H1 (cell line): ENCODE measurements around the gene ZFAND3. TPM values are rescaled to one million over a fixed set of nuclear protein-coding genes. Genes with fewer than 3 reads are reported as not detected.

Source experiments
- CTCF ChIA-PET: fragments of 300-600 bp; sonication (Branson Sonifier 250); formaldehyde crosslinking; loops from one replicate; lab custom pipeline; 2021; ENCODE audit not compliant: partially characterized antibody; lab: Charles Lee
- POLR2A ChIA-PET: fragments of 300-600 bp; sonication (Branson Sonifier 250); formaldehyde crosslinking; loops from one replicate; lab custom pipeline; 2021; ENCODE audit warnings: inconsistent platforms; ENCODE audit not compliant: partially characterized antibody; lab: Charles Lee
- DNase-seq, 2 experiments: peaks; one replicate each; pipeline versions ENCODE4 v3.0.0 to v3.0.0-alpha.2; 2010 to 2022; ENCODE audit warnings: low spot score in 2 of 2, low read depth in 1 of 2, mixed read lengths in 1 of 2
- FAIRE-seq: peaks from 2 replicates; lab custom pipeline; 2011; peaks lifted over from hg19 to GRCh38; lab: Jason Lieb, UNC
- H2AFZ ChIP-seq: 2 replicates; pipeline ENCODE4 v1.8.1; 2012; ENCODE audit warnings: low read length, inconsistent platforms
- H2AK5ac ChIP-seq: 2 replicates; pipeline ENCODE4 v1.6.1; 2013; ENCODE audit warnings: low read depth, low read length
- H2BK120ac ChIP-seq: replicated peaks from 2 replicates; pipeline ENCODE3; 2013; ENCODE audit warnings: low read depth, low read length, inconsistent platforms
- H2BK12ac ChIP-seq: 2 replicates; pipeline ENCODE4 v1.6.1; 2013; ENCODE audit warnings: low read depth, low read length
- H2BK15ac ChIP-seq: 2 replicates; pipeline ENCODE4 v1.6.1; 2013; ENCODE audit warnings: low read length
- H2BK20ac ChIP-seq: 2 replicates; pipeline ENCODE4 v1.6.1; 2013; ENCODE audit warnings: low read length
- H2BK5ac ChIP-seq: 2 replicates; pipeline ENCODE4 v1.6.1; 2013; ENCODE audit warnings: low read depth, low read length
- H3K14ac ChIP-seq: 2 replicates; pipeline ENCODE4 v1.6.1; 2013; ENCODE audit warnings: inconsistent platforms; ENCODE audit not compliant: insufficient read length
- H3K18ac ChIP-seq: 2 replicates; pipeline ENCODE4 v1.6.1; 2013; ENCODE audit warnings: low read length; ENCODE audit errors: extremely low read depth
- H3K23ac ChIP-seq: 2 replicates; pipeline ENCODE4 v1.6.1; 2013; ENCODE audit warnings: inconsistent platforms; ENCODE audit not compliant: insufficient read length
- H3K23me2 ChIP-seq: 2 replicates; pipeline ENCODE4 v1.6.1; 2013; ENCODE audit warnings: low read depth, low read length
- H3K27ac ChIP-seq: 2 replicates; pipeline ENCODE4 v1.6.1; 2011; ENCODE audit warnings: low read depth, low read length, inconsistent platforms
- H3K27me3 ChIP-seq, 4 experiments: replicated peaks in 1 of 4; 1 replicate in 1 of 4; 2 replicates in 3 of 4; pipeline versions ENCODE4 v1.6.1 to v1.8.1; 2011 to 2013; ENCODE audit warnings: low read length in 3 of 4, mild to moderate bottlenecking in 3 of 4, inconsistent platforms in 2 of 4, mixed read lengths in 2 of 4, moderate library complexity in 1 of 4; ENCODE audit not compliant: control insufficient read depth in 3 of 4, insufficient read depth in 3 of 4; ENCODE audit errors: extremely low read depth in 1 of 4
- H3K36me3 ChIP-seq, 4 experiments: 2 replicates each; pipeline versions ENCODE4 v1.6.1 to v1.8.1; 2011 to 2013; ENCODE audit warnings: mild to moderate bottlenecking in 4 of 4, low read length in 3 of 4, moderate library complexity in 2 of 4, control low read depth in 1 of 4, inconsistent platforms in 1 of 4; ENCODE audit not compliant: insufficient read depth in 4 of 4, control insufficient read depth in 2 of 4
- H3K4ac ChIP-seq: replicated peaks from 2 replicates; pipeline ENCODE3; 2013; ENCODE audit warnings: low read length, low read depth, mixed read lengths, inconsistent platforms; ENCODE audit not compliant: insufficient read length
- H3K4me1 ChIP-seq, 4 experiments: replicated peaks in 1 of 4; 1 replicate in 1 of 4; 2 replicates in 3 of 4; pipeline versions ENCODE4 v1.6.1 to v1.8.1; 2011 to 2013; ENCODE audit warnings: low read length in 3 of 4, inconsistent platforms in 2 of 4, mixed read lengths in 1 of 4; ENCODE audit not compliant: insufficient read depth in 4 of 4, control insufficient read depth in 3 of 4
- H3K4me2 ChIP-seq, 2 experiments: 2 replicates each; pipeline versions ENCODE4 v1.6.1 to v1.8.1; 2011 to 2013; ENCODE audit warnings: low read depth in 2 of 2, low read length in 2 of 2, control low read depth in 1 of 2, inconsistent platforms in 1 of 2, mild to moderate bottlenecking in 1 of 2; ENCODE audit not compliant: insufficient read depth in 1 of 2
- H3K4me3 ChIP-seq, 4 experiments: fragments of 200-600, 300-600 bp in 1 of 4; sonication (generic), shearing (Covaris generic), sonication (Bioruptor Twin) in 1 of 4; 2 replicates each; pipeline versions ENCODE4 v1.5.1 to v1.8.1; 2011 to 2016; ENCODE audit warnings: low read length in 4 of 4, low read depth in 3 of 4, control low read depth in 2 of 4, inconsistent platforms in 2 of 4, mild to moderate bottlenecking in 2 of 4, mixed read lengths in 1 of 4, moderate library complexity in 1 of 4; ENCODE audit not compliant: insufficient read depth in 2 of 4; ENCODE audit errors: extremely low read depth in 1 of 4
- H3K56ac ChIP-seq: replicated peaks from 2 replicates; pipeline ENCODE3; 2013; ENCODE audit warnings: low read depth, mild to moderate bottlenecking, mixed read lengths, low read length, inconsistent platforms; ENCODE audit not compliant: insufficient read length
- H3K79me1 ChIP-seq: 2 replicates; pipeline ENCODE4 v1.6.1; 2013; ENCODE audit warnings: low read depth, low read length, control low read depth
- H3K79me2 ChIP-seq, 2 experiments: 2 replicates each; pipeline versions ENCODE4 v1.6.1 to v1.8.1; 2012 to 2013; ENCODE audit warnings: low read length in 2 of 2, mild to moderate bottlenecking in 2 of 2, inconsistent platforms in 1 of 2; ENCODE audit not compliant: insufficient read depth in 2 of 2, control insufficient read depth in 1 of 2
- H3K9ac ChIP-seq, 4 experiments: replicated peaks in 1 of 4; 1 replicate in 1 of 4; 2 replicates in 3 of 4; pipeline versions ENCODE4 v1.6.1 to v1.8.1; 2011 to 2013; ENCODE audit warnings: low read depth in 3 of 4, low read length in 3 of 4, control low read depth in 2 of 4, mild to moderate bottlenecking in 2 of 4, moderate library complexity in 2 of 4, inconsistent platforms in 1 of 4; ENCODE audit errors: extremely low read depth in 1 of 4
- H3K9me3 ChIP-seq, 2 experiments: 2 replicates each; pipeline versions ENCODE4 v1.6.1 to v1.8.1; 2012 to 2013; ENCODE audit warnings: mild to moderate bottlenecking in 2 of 2, moderate library complexity in 2 of 2, control low read depth in 1 of 2, inconsistent platforms in 1 of 2, low read depth in 1 of 2, low read length in 1 of 2, mixed read lengths in 1 of 2; ENCODE audit not compliant: insufficient read depth in 2 of 2
- H4K20me1 ChIP-seq, 2 experiments: replicated peaks in 1 of 2; 2 replicates each; pipeline versions ENCODE3 to v1.8.1; 2011 to 2013; ENCODE audit warnings: inconsistent platforms in 2 of 2, low read length in 2 of 2, mild to moderate bottlenecking in 1 of 2; ENCODE audit not compliant: insufficient read depth in 2 of 2, control insufficient read depth in 1 of 2
- H4K5ac ChIP-seq: 2 replicates; pipeline ENCODE4 v1.6.1; 2013; ENCODE audit warnings: low read length, low read depth, mixed read lengths, inconsistent platforms; ENCODE audit not compliant: insufficient read length
- H4K8ac ChIP-seq: 2 replicates; pipeline ENCODE4 v1.8.0; 2013; ENCODE audit warnings: mild to moderate bottlenecking, moderate library complexity, low read length, inconsistent platforms; ENCODE audit not compliant: insufficient read depth; ENCODE audit errors: extremely low read depth
- H4K91ac ChIP-seq: replicated peaks from 2 replicates; pipeline ENCODE3; 2013; ENCODE audit warnings: low read length, mixed read lengths, inconsistent platforms; ENCODE audit not compliant: insufficient read length
- CBX8 ChIP-seq: fragments of 300-800, 300-1000 bp; sonication (generic); IDR thresholded peaks from 2 replicates; pipeline ENCODE4 v1.7.1; 2016; ENCODE audit warnings: low read depth, low read length, borderline replicate concordance
- CHD2 ChIP-seq: IDR thresholded peaks from 2 replicates; pipeline ENCODE4 v1.6.1; 2012; ENCODE audit warnings: low read length, improper control_type of control experiment
- EP300 ChIP-seq, 2 experiments: IDR thresholded peaks; 1 replicate in 1 of 2; 2 replicates in 1 of 2; pipeline ENCODE4 v1.6.1; 2011 to 2012; ENCODE audit warnings: low read depth in 2 of 2, low read length in 2 of 2, mild to moderate bottlenecking in 2 of 2, borderline replicate concordance in 1 of 2, inconsistent platforms in 1 of 2, moderate library complexity in 1 of 2
- KDM5A ChIP-seq: fragments of 200-600 bp; IDR thresholded peaks from 2 replicates; pipeline ENCODE4 v1.7.1; 2012; ENCODE audit warnings: mild to moderate bottlenecking, low read length, inconsistent platforms, mixed read lengths
- RXRA ChIP-seq: IDR thresholded peaks from 2 replicates; pipeline ENCODE4 v1.6.1; 2011; ENCODE audit warnings: low read depth, mild to moderate bottlenecking, low read length, moderate library complexity; ENCODE audit not compliant: insufficient read depth
- WGBS, 2 experiments: shearing (Covaris generic) in 1 of 2; methylation state at CpG; one replicate each; pipeline versions ENCODE4 v1.1.6 to v1.1.7; 2013 to 2015; ENCODE audit warnings: low lambda C conversion rate in 2 of 2, mixed read lengths in 2 of 2, inconsistent platforms in 1 of 2, low coverage in 1 of 2, missing lambda C conversion rate in 1 of 2; ENCODE audit not compliant: insufficient replicate concordance in 2 of 2, insufficient coverage in 1 of 2, insufficient read length in 1 of 2; ENCODE audit errors: extremely low coverage in 1 of 2, missing lambda C conversion rate in 1 of 2; 5-methylcytosine and 5-hydroxymethylcytosine counted together
- polyA plus RNA-seq, 7 experiments: library from polyadenylated mRNA; depleted of rRNA in 3 of 7; stranded (reverse) in 5 of 7; unstranded in 2 of 7; fragments of >200 nt in 5 of 7; fragments of 200-250 nt in 2 of 7; gene quantifications; 1 replicate in 5 of 7; 2 replicates in 1 of 7; 4 replicates in 1 of 7; pipeline versions ENCODE4 v1.2.1 to v1.2.3, GENCODE V29; 2011 to 2013; ENCODE audit warnings: missing spikeins in 2 of 7, mixed read lengths in 2 of 7
- total RNA-seq: library from RNA; stranded (reverse); fragmentation: NEBNext Ultra II Directional; extraction: Animal tissue kit (Norgen Biotek cat#: 25700); gene quantifications from 2 replicates; pipeline ENCODE4 v1.2.1, GENCODE V29; 2021

The ZFAND3 gene
- total and polyA plus RNA-seq, 2 of the 8 experiments (the other 6 are each of a cell fraction or from before 2014, with no cell fraction given) = 13.0 to 51.3 TPM

- Histone ChIP-seq H3K27ac (no peak overlapping the region), H4K8ac (no peak overlapping the region), H3K27me3 (no peaks in the 10 kb centered on the region), H3K23ac (no peak overlapping the region), H3K56ac (no peak overlapping the region), H3K9ac (no peak overlapping the region), H3K9me3 (no peaks in the 10 kb centered on the region), H2BK20ac (no peak overlapping the region), H3K23me2 (no peaks in the 10 kb centered on the region), H4K20me1 (peaks cover 1 to 2% of the 10 kb centered on the region in 2 experiments), H3K4me2 (no peak overlapping the region), H2BK15ac (no peak overlapping the region), H3K79me2 (peaks cover 0 to 56% of the 10 kb centered on the region in 2 experiments; a peak in 3 of 4 replicates), H3K14ac (no peak overlapping the region), H3K36me3 (no peaks in the 10 kb centered on the region), H2BK5ac (no peak overlapping the region), H2BK120ac (no peak overlapping the region), H3K4me1 (peaks cover 0 to 6% (median 3%) of the 10 kb centered on the region in 4 experiments; a peak in 4 of 7 replicates), H3K4ac (no peak overlapping the region), H3K4me3 (no peak overlapping the region), H4K5ac (no peak overlapping the region), H3K79me1 (no peaks in the 10 kb centered on the region; the same call in 1 of the 2 replicates), H4K91ac (no peak overlapping the region), H2AK5ac (no peak overlapping the region), H3K18ac (no peak overlapping the region), H2AFZ (no peak overlapping the region)
- ChIA-PET CTCF (interaction anchor here (0.6 to 1.0 kb wide), 3 partner anchors 11 to 264 kb away, joined by 3 to 4 read pairs (median 3); no protein-coding TSS in a partner anchor), POLR2A (no interaction called here)
- FAIRE-seq (no peak), DNase-seq (no peak)
- WGBS, 2 experiments = 82% methylated on average over 6 of the region's 6 CpGs; no CpG with 5 or more reads in 1 of the 2 experiments
- TF ChIP-seq CHD2 (no peak), KDM5A (no peak), EP300 (IDR thresholded peaks at IDR 0.05; ENCODE audit: borderline replicate concordance in 1 of 2, low read depth in 2 of 2, low read length in 2 of 2) (no peak), RXRA (no peak), CBX8 (no peak)
- TF ChIP-seq, all 59 proteins: peak for 0
- no peak overlapping the region for H2BK12ac ChIP-seq
These were observed 171.4 kb downstream of the ZFAND3 start for GRCh38 chr6:37990762-37991525.
